PC-3 (cell line): ENCODE results near the gene RFTN1. TPM values are rescaled to one million over a fixed set of nuclear protein-coding genes. Genes with fewer than 3 reads are reported as not detected.

Source experiments
- ATAC-seq: fragments of 200-7000 bp; cut with Tn5 transposase; 2 replicates; pipeline ENCODE4 v1.9.1; 2020; ENCODE audit warnings: mild to moderate bottlenecking, moderate library complexity
- BruUV-seq: library from RNA; stranded (reverse); fragments of 400-500 nt; replicated peaks from 2 replicates; lab custom pipeline; 2021; lab: Mats Ljungman, UMichigan
- CTCF ChIA-PET: fragments of 300-600 bp; sonication (Branson Sonifier 250); formaldehyde crosslinking; loops from one replicate; lab custom pipeline; 2022; ENCODE audit warnings: antibody characterized with exemption; lab: Charles Lee
- POLR2A ChIA-PET: fragments of 300-600 bp; sonication (Branson Sonifier 250); formaldehyde crosslinking; loops from one replicate; lab custom pipeline; 2022; ENCODE audit warnings: antibody characterized with exemption; ENCODE audit not compliant: unreplicated experiment; lab: Charles Lee
- DNase-seq: peaks from one replicate; pipeline ENCODE4 v3.0.0-alpha.2; 2015
- H2AFZ ChIP-seq: fragments of 300-600 bp; sonication (generic); 2 replicates; pipeline ENCODE4 v1.6.0; 2016; ENCODE audit warnings: antibody characterized with exemption, low read length
- H3F3A ChIP-seq: fragments of 300-600 bp; sonication (generic); one replicate; pipeline ENCODE4 v1.6.0; 2017; ENCODE audit warnings: antibody characterized with exemption, low read length, control low read depth, mild to moderate bottlenecking; ENCODE audit not compliant: unreplicated experiment
- H3K27ac ChIP-seq: fragments of 300-600 bp; sonication (generic); 2 replicates; pipeline ENCODE4 v1.5.1; 2016; ENCODE audit warnings: mild to moderate bottlenecking, low read length
- H3K27me3 ChIP-seq: fragments of 300-600 bp; sonication (generic); 2 replicates; pipeline ENCODE4 v1.6.1; 2016; ENCODE audit warnings: low read length, mixed read lengths
- H3K36me3 ChIP-seq: fragments of 300-600 bp; sonication (generic); 2 replicates; pipeline ENCODE4 v1.6.1; 2016; ENCODE audit warnings: low read depth, mixed run types, low read length, mixed read lengths
- H3K4me1 ChIP-seq: fragments of 300-600 bp; sonication (generic); 2 replicates; pipeline ENCODE4 v1.5.1; 2016; ENCODE audit warnings: low read length; ENCODE audit not compliant: insufficient read depth
- H3K4me2 ChIP-seq: fragments of 300-600 bp; sonication (generic); 2 replicates; pipeline ENCODE4 v1.6.0; 2016; ENCODE audit warnings: low read length
- H3K4me3 ChIP-seq: fragments of 300-600 bp; sonication (generic); 2 replicates; pipeline ENCODE4 v1.5.1; 2016; ENCODE audit warnings: mild to moderate bottlenecking, low read length, mixed read lengths
- H3K79me2 ChIP-seq: fragments of 300-600 bp; sonication (generic); 2 replicates; pipeline ENCODE4 v1.6.1; 2017; ENCODE audit warnings: low read length, mixed read lengths
- H3K9ac ChIP-seq: fragments of 300-600 bp; sonication (generic); 2 replicates; pipeline ENCODE4 v1.6.0; 2016; ENCODE audit warnings: mild to moderate bottlenecking, low read length
- H3K9me2 ChIP-seq: fragments of 300-600 bp; sonication (generic); replicated peaks from 2 replicates; pipeline ENCODE4 v1.6.1; 2016; ENCODE audit warnings: mixed run types, low read length, mixed read lengths
- H3K9me3 ChIP-seq: fragments of 300-600 bp; sonication (generic); 2 replicates; pipeline ENCODE4 v1.6.1; 2016; ENCODE audit warnings: low read length, mixed read lengths
- H4K20me1 ChIP-seq: fragments of 300-600 bp; sonication (generic); 2 replicates; pipeline ENCODE4 v1.6.1; 2016; ENCODE audit warnings: low read length, mixed read lengths
- EZH2 ChIP-seq: fragments of 300-600 bp; sonication (generic); IDR thresholded peaks from one replicate; pipeline ENCODE4 v1.6.1; 2017; ENCODE audit warnings: antibody characterized with exemption, mild to moderate bottlenecking, low read length; ENCODE audit not compliant: unreplicated experiment
- EZH2phosphoT487 ChIP-seq: fragments of 300-600 bp; sonication (generic); IDR thresholded peaks from 2 replicates; pipeline ENCODE4 v1.6.1; 2018; ENCODE audit warnings: mild to moderate bottlenecking, antibody characterized with exemption, low read length, borderline replicate concordance
- intact Hi-C: fragments of 100-400 bp; cut with micrococcal nuclease; formaldehyde crosslinking; loops from 2 replicates; pipeline ENCODE4 v1.9.0; 2023
- total RNA-seq: library from RNA; depleted of rRNA; stranded (reverse); fragments of >200 nt; gene quantifications from 2 replicates; pipeline ENCODE4 v1.2.3, GENCODE V29; 2014
- TF ChIP-seq, protein P1 (sequence below): fragments of 300-600 bp; sonication (generic); conservative IDR thresholded peaks from 2 replicates; pipeline ENCODE4 v1.5.1; 2017; ENCODE audit warnings: antibody characterized with exemption, low read depth, mild to moderate bottlenecking, low read length

RFTN1 gene
- total RNA-seq, 1 experiment from 2014 or later = 9.7 TPM

DNA sequence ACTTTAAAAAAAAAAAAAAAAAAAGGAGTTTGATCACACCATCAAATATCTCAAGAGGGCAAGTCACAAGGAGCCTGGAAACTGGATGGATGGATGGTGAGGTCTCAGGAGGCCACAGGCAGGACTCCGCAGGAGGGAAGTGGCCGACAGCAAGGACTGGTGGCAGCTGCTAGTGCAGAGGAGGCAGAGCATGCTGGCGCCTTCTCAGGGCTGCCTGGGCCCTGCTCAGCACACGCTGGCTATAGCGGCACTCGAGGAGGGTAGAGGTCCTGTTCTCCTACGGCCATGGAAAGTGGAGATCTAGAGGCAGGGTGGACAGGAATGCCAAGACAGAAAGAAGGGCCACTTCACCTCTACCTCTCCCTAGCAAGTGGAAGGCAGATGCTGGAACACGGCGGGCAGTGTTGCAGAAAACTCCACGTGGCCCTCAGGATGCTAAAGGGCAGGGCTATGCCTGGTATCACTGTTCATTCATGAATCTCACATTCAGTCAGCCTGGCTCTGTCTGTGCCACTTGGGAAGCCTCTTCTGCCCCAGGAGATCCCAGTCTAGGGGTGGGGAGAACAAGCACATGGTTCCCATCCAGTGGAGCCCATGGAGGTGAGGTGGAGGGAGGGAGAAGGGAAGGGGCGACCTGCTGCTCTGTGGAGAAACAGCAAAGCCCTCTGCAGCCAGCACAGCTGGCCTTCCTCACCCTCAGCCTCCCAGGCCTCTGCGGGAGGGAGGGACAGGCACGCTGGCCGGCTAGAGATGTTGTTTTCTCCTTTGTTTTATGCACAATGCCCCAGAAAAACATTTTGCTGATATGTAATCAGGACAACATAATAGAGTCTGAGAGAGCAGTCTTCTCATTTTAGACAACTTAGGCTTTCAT, 177.5 kb downstream of the RFTN1 start:
- no peak overlapping the region for H3K9ac ChIP-seq
- H3K79me2 ChIP-seq = no peaks in the 10 kb centered on the region
- TF ChIP-seq EZH2phosphoT487 (no peak), EZH2 (no peak)
- TF ChIP-seq, protein P1, sequence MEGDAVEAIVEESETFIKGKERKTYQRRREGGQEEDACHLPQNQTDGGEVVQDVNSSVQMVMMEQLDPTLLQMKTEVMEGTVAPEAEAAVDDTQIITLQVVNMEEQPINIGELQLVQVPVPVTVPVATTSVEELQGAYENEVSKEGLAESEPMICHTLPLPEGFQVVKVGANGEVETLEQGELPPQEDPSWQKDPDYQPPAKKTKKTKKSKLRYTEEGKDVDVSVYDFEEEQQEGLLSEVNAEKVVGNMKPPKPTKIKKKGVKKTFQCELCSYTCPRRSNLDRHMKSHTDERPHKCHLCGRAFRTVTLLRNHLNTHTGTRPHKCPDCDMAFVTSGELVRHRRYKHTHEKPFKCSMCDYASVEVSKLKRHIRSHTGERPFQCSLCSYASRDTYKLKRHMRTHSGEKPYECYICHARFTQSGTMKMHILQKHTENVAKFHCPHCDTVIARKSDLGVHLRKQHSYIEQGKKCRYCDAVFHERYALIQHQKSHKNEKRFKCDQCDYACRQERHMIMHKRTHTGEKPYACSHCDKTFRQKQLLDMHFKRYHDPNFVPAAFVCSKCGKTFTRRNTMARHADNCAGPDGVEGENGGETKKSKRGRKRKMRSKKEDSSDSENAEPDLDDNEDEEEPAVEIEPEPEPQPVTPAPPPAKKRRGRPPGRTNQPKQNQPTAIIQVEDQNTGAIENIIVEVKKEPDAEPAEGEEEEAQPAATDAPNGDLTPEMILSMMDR = no peak
- intact Hi-C loops = no loop called here
- H3K9me3 ChIP-seq = no peaks in the 10 kb centered on the region
- ATAC-seq = no peak
- H2AFZ ChIP-seq = no peak overlapping the region
- no peak overlapping the region for H3K4me2 ChIP-seq
- DNase-seq = no peak
- no peaks in the 10 kb centered on the region for H3K9me2 ChIP-seq
- no peaks in the 10 kb centered on the region for H4K20me1 ChIP-seq
- H3F3A ChIP-seq = no peaks in the 10 kb centered on the region
- H3K4me1 ChIP-seq = no peaks in the 10 kb centered on the region
- H3K27me3 ChIP-seq = no peaks in the 10 kb centered on the region
- no peak overlapping the region for H3K4me3 ChIP-seq
- no TSS peak for BruUV-seq
- ChIA-PET POLR2A (no interaction called here), CTCF (no interaction called here)
- peaks cover 13% of the 10 kb centered on the region; the same call in 1 of the 2 replicates for H3K36me3 ChIP-seq
- no peak overlapping the region for H3K27ac ChIP-seq

- TF ChIP-seq, protein P1 = no peak
- no peak for TF ChIP-seq EZH2
- TF ChIP-seq EZH2phosphoT487 = no peak
- Histone ChIP-seq H4K20me1 (no peaks in the 10 kb centered on the region), H3K9me2 (no peaks in the 10 kb centered on the region), H3K4me2 (no peak overlapping the region), H3K27ac (no peak overlapping the region), H3K4me1 (no peaks in the 10 kb centered on the region), H3K9ac (no peak overlapping the region), H3K9me3 (no peaks in the 10 kb centered on the region), H3K4me3 (no peak overlapping the region), H3F3A (no peaks in the 10 kb centered on the region), H2AFZ (no peak overlapping the region), H3K36me3 (peaks cover 13% of the 10 kb centered on the region; the same call in 1 of the 2 replicates), H3K79me2 (no peaks in the 10 kb centered on the region), H3K27me3 (no peaks in the 10 kb centered on the region)
- intact Hi-C loops = no loop called here
- no TSS peak for BruUV-seq
- POLR2A ChIA-PET = no interaction called here
- ATAC-seq = no peak
- CTCF ChIA-PET = no interaction called here
- DNase-seq = no peak
These were observed 178.2 kb downstream of the RFTN1 start for GRCh38 chr3:16335333-16335732.

DNA sequence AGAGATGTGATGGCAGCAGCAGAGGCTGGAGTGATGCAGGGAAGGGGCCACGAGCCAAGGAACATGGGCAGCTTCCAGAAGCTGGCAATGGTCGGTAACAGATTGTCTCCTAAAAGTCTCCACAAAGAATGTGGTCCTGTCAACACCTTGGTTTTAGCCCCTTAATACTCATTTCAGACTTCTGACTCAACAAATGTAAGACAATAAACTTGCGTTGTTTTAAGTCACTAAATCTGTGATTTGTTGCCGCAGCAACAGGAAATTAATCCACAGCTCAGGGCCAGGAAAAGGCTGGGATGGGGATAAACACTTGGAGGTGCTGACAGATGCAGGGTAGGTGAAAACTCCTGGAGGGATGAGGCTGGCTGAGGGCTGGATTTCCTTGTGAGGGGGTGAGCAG, 178.6 kb downstream of the RFTN1 start:
- no peaks in the 10 kb centered on the region for H3K9me2 ChIP-seq
- H3K4me1 ChIP-seq = no peaks in the 10 kb centered on the region
- no peaks in the 10 kb centered on the region for H3K27me3 ChIP-seq
- no peaks in the 10 kb centered on the region for H3F3A ChIP-seq
- no peak overlapping the region for H3K9ac ChIP-seq
- no peak overlapping the region for H2AFZ ChIP-seq
- ChIA-PET POLR2A (no interaction called here), CTCF (no interaction called here)
- no peaks in the 10 kb centered on the region for H3K9me3 ChIP-seq
- DNase-seq (no peak), ATAC-seq (no peak)
- no peak overlapping the region for H3K4me3 ChIP-seq
- no peak overlapping the region for H3K27ac ChIP-seq
- H4K20me1 ChIP-seq = no peaks in the 10 kb centered on the region
- H3K4me2 ChIP-seq = no peak overlapping the region
- intact Hi-C loops = no loop called here
- H3K36me3 ChIP-seq = peaks cover 13% of the 10 kb centered on the region; the same call in 1 of the 2 replicates
- no TSS peak for BruUV-seq
- no peaks in the 10 kb centered on the region for H3K79me2 ChIP-seq
- TF ChIP-seq EZH2 (no peak), EZH2phosphoT487 (no peak)
- TF ChIP-seq, protein P1 = no peak
